ENCODE data around the gene LGALS3.

- TF ChIP-seq POLR2A (IDR thresholded peaks at IDR 0.05; ENCODE audit: low read depth, low read length) (no peak), POLR2AphosphoS5 (IDR thresholded peaks at IDR 0.05; ENCODE audit: low read depth, low read length) (no peak), TAF1 (IDR thresholded peaks at IDR 0.05; ENCODE audit: low read depth, low read length) (no peak), POU2F2 (IDR thresholded peaks at IDR 0.05; ENCODE audit: low read depth, low read length) (no peak), PAX5 (IDR thresholded peaks at IDR 0.05; ENCODE audit: insufficient read depth, low read length, severe bottlenecking) (no peak), SPI1 (IDR thresholded peaks at IDR 0.05; ENCODE audit: low read depth, low read length) (no peak)
Measured at GRCh38 chr14:55160989-55161388, 31.9 kb downstream of the LGALS3 start.

All from GM12891 (cell line).